Ectodermal cell (in vitro differentiated cells): ENCODE data around the gene TMEM30B.

Experiments used
- H3K27ac ChIP-seq: 2 replicates; pipeline ENCODE4 v1.7.0; 2013; ENCODE audit warnings: mild to moderate bottlenecking, low read depth, low read length; ENCODE audit not compliant: insufficient read depth, poor library complexity, severe bottlenecking
- H3K27me3 ChIP-seq: 2 replicates; pipeline ENCODE4 v1.7.0; 2013; ENCODE audit warnings: mild to moderate bottlenecking, low read length; ENCODE audit not compliant: insufficient read depth, control insufficient read depth, poor library complexity, severe bottlenecking
- H3K36me3 ChIP-seq: one replicate; pipeline ENCODE4 v1.7.0; 2013; ENCODE audit warnings: low read length; ENCODE audit not compliant: control insufficient read depth, insufficient read depth
- H3K4me1 ChIP-seq: one replicate; pipeline ENCODE4 v1.7.0; 2013; ENCODE audit warnings: low read length; ENCODE audit not compliant: control insufficient read depth, insufficient read depth
- H3K4me3 ChIP-seq: 2 replicates; pipeline ENCODE4 v1.7.0; 2013; ENCODE audit warnings: low read depth, low read length, control low read depth; ENCODE audit not compliant: insufficient read depth
- H3K9me3 ChIP-seq: 2 replicates; pipeline ENCODE4 v1.7.0; 2013; ENCODE audit warnings: mild to moderate bottlenecking, low read length, moderate library complexity; ENCODE audit not compliant: control insufficient read depth
- WGBS, 2 experiments: methylation state at CpG; one replicate each; pipeline ENCODE4 v1.1.7; 2013; ENCODE audit warnings: missing lambda C conversion rate in 2 of 2; 5-methylcytosine and 5-hydroxymethylcytosine counted together

TMEM30B gene

DNA sequence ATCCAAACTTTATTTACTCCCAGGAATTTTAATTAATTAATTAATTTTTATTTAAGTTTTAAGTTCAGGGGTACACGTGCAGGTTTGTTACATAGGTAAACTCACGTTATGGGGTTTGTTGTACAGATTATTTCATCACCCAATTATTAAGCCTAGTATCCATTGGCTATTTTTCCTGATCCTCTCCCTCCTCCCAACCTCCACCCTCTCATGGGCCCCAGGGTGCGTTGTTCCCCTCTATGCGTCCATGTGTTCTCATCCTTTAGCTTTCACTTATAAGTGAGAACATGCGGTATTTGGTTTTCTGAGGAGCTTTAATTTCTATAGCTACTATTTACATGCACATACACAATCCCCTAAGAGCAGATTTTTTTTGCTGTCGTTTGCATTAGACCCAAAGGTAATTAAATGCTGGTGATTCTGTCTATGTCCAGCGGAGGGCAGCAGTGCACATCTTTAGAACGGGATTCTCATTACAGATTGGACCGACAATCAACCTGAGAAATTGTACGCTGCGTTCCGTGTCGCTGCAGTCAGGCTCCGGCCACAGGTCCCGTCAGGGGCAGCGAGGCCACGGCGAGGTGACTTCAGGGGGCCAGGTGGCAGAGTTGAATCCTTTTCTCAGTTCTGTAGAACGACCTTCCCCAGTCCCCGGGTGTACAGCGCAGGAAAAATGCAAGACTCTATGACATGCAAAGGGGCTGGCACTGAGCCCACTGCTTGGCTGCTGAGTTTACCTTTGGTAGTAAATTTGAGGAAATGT, 11.6 kb downstream of the TMEM30B start:
- peaks cover 2% of the 10 kb centered on the region for H3K4me1 ChIP-seq
- no peaks in the 10 kb centered on the region for H3K36me3 ChIP-seq
- H3K4me3 ChIP-seq = peak overlapping the region; percentile 24
- 18 to 19% methylated on average over 18 to 20 of the region's 21 CpGs for WGBS, 2 experiments
- H3K27ac ChIP-seq = no peak overlapping the region
- no peaks in the 10 kb centered on the region for H3K9me3 ChIP-seq
- peaks cover 12% of the 10 kb centered on the region for H3K27me3 ChIP-seq

DNA sequence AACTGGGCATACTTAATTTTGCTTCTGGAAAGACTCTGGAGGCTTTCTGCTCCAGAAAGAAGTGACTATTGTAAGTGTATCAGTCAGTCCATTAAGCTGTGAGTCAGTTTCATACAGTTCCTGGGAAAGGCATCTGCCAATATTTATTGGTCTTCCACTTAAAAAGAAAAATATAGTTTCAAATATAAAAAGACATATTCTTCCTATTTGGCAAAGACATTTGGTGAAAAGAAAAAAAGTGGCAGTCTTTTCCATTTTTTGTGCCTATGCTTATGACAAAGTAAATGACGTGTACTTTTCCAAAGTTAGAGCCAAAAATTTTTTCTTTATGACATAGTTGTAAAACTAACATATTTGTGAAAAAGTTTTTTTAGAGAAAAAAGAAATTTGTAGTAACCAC, 12.3 kb downstream of the TMEM30B start:
- no peak overlapping the region for H3K4me3 ChIP-seq
- H3K9me3 ChIP-seq = no peaks in the 10 kb centered on the region
- no peak overlapping the region for H3K27ac ChIP-seq
- H3K4me1 ChIP-seq = peaks cover 5% of the 10 kb centered on the region
- H3K36me3 ChIP-seq = no peaks in the 10 kb centered on the region
- peaks cover 8% of the 10 kb centered on the region for H3K27me3 ChIP-seq
- 78 to 86% methylated on average over 1 of the region's 1 CpG for WGBS, 2 experiments

DNA sequence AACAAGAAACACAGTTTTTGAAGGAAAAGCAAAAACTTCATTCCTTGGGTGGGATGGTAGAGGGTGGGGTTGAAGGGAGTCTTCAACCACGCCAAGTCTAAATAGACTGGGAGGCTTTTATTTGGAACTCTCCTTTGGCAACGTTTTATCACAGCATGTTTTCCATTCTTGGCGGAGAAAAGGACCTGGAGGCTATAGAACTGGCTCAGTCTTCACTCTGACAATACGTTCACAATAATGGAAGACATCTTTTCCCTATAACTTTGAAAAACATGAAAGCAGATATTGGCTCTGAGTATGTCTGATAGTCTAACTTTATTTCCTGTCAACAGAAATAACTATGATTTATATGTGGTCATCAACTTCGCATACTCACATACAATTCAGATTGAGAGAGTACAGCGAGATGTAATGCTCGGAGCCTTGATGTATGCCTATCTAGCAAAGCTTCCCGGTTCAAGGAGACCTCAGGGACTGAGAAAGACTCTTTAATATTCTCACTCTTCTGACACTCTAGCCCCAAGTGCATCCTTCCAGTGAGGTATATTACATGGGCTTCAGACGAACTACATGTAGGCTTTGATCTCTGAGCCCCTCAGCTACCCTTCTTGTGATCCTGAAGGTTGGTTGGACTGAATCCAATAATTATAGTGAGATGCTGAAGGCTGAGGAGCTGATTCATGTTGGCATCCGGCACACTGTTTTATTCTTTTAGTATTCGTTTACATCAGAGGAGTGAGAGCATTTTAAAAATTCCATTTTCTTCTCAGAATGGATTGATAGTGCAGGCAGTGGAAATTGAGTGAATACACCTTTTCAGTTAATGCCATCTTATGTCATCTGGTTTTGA, 14.0 kb downstream of the TMEM30B start:
- 78 to 82% methylated on average over 11 of the region's 11 CpGs for WGBS, 2 experiments
- H3K4me1 ChIP-seq = peaks cover 5% of the 10 kb centered on the region
- no peak overlapping the region for H3K27ac ChIP-seq
- H3K27me3 ChIP-seq = peaks cover 8% of the 10 kb centered on the region
- H3K4me3 ChIP-seq = no peak overlapping the region
- H3K36me3 ChIP-seq = no peaks in the 10 kb centered on the region
- no peaks in the 10 kb centered on the region for H3K9me3 ChIP-seq

DNA sequence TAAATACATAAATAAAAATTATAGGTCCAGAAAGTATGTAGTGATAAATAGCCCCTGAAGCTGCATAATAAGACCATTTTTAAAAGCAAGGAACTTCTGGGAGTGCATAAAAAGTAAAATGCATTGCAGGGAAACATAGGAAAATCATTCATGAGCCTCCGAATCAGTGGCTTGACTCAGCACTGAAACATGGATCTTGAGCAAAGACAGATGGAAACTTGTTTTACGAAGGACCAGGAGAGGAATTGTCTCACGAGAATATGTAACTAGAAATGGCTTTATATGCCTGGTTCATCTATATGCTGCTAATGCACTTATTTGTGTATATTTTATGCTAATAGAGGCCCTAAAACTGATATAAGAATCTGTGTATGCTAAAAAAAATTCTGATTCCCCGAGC, 14.7 kb downstream of the TMEM30B start:
- H3K27ac ChIP-seq = no peak overlapping the region
- H3K4me3 ChIP-seq = no peak overlapping the region
- H3K9me3 ChIP-seq = no peaks in the 10 kb centered on the region
- H3K4me1 ChIP-seq = peaks cover 5% of the 10 kb centered on the region
- H3K36me3 ChIP-seq = no peaks in the 10 kb centered on the region
- WGBS, 2 experiments = 87 to 97% methylated on average over 4 of the region's 4 CpGs
- H3K27me3 ChIP-seq = peaks cover 8% of the 10 kb centered on the region

DNA sequence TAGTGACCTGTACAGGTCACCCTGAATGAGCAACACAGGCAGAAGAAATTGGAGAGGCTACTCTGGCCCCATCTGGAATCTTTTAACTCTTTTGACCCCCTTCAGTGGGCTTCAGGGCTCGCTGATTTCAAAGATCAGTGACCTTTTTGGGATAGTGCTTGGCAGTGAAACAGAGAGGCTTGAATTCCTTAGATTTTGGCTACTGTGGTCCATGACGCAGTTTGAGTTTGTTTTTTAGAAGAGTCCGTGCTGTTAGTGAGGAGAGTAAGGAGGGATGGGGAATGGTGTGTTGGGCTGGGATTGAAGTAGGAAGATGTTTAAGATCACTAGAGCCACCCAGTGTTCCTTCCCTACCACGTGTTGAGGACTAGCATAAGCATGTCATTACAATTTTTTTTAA, 16.5 kb downstream of the TMEM30B start:
- Histone ChIP-seq H3K27me3 (peaks cover 1% of the 10 kb centered on the region), H3K4me3 (no peak overlapping the region), H3K4me1 (peaks cover 5% of the 10 kb centered on the region), H3K9me3 (no peaks in the 10 kb centered on the region), H3K36me3 (no peaks in the 10 kb centered on the region), H3K27ac (no peak overlapping the region)
- 61 to 69% methylated on average over 4 of the region's 4 CpGs for WGBS, 2 experiments

DNA sequence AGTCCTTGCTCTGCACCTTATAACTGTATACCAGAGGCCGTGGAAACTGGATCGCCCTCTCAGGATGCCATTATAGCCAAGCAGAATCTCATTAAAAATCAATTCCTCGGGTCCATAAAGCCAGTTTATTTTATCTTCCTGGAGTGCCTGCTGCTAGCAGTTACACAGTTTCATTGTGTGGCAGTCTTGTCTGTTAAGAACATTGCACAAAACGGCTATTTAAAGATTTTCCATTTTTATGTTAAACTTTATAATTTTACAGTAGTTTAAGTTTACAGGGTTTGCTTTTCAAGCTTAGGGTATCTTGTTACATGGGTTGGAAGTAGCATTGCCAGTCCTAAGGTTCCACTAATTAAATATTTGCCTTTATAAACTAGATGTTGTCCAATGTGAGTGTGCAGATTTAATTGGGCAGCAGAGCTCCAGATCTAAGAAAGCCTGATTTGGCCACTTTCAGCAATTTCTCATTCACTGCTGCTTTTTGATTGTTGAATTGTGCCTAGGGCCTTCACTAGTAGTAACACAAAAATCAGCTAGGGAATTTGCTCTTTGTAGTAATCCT, 17.0 kb downstream of the TMEM30B start:
- H3K27ac ChIP-seq = no peak overlapping the region

DNA sequence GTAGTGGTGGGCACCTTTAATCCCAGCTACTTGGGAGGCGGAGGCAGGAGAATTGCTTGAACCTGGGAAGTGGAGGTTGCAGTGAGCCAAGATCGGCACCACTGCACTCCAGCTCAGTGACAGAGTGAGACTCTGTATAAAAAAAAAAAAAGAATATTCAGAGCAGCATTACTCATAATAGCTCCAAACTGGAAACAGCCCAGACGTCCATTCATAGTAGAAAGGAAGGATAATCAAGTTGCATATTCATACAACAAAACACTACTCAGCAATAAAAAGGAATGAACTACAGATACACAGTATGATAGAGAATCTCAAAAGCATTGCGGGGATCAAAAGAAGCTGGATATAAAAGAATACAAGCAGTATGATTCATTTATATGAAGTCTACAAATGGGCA, 19.1 kb downstream of the TMEM30B start:
- no peak overlapping the region for H3K27ac ChIP-seq
- no peaks in the 10 kb centered on the region for H3K36me3 ChIP-seq
- no peaks in the 10 kb centered on the region for H3K9me3 ChIP-seq
- H3K4me3 ChIP-seq = no peak overlapping the region
- 75 to 88% methylated on average over 3 to 4 of the region's 4 CpGs for WGBS, 2 experiments
- no peaks in the 10 kb centered on the region for H3K27me3 ChIP-seq
- H3K4me1 ChIP-seq = peaks cover 5% of the 10 kb centered on the region

More for the DNA sequence above, 17.0 kb downstream of the TMEM30B start:
- Histone ChIP-seq H3K4me1 (peaks cover 5% of the 10 kb centered on the region), H3K27me3 (no peaks in the 10 kb centered on the region), H3K4me3 (no peak overlapping the region), H3K36me3 (no peaks in the 10 kb centered on the region), H3K9me3 (no peaks in the 10 kb centered on the region)
- 93 to 96% methylated on average over 3 to 4 of the region's 4 CpGs for WGBS, 2 experiments

DNA sequence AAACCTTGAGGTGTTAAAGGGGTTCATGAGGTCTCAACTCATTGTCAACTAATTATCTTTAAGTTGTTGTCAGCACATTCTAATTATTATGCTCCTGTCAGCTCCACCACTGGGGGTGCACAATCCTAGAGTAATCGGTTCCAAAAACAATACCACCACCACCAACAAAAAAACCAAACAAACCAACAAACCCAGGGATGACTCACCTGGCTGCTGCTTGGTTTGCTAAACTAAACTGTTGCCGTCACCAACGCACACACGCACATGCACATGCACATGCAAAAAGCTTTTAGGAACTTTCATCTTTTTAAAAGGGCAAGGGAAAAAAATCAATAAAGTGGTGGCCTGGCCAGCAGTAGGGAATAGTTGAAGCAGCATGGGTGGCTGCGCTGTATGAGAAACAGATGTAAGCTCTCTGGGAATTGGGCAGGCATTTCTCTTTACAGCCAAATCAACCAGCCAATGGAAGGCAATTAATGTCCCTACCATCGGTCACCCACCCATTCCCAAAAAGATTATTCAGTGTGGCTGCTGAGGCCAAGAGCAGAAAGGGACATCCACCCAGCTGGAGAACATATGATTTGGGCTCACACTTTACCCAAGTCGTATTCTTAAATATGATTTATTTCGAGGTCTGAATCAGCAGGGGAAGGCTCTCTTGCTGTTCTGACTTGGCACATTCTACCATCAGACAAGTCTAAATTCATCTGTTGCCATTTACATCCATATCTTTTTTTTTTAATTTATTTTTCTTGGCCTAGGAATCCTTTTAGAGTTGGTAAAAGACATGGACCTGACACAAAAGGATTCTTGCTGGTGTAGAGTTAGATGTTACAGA, 20.0 kb downstream of the TMEM30B start:
- Histone ChIP-seq H3K27ac (no peak overlapping the region), H3K9me3 (no peaks in the 10 kb centered on the region), H3K36me3 (no peaks in the 10 kb centered on the region), H3K27me3 (no peaks in the 10 kb centered on the region), H3K4me1 (peaks cover 5% of the 10 kb centered on the region), H3K4me3 (no peak overlapping the region)
- 85 to 86% methylated on average over 8 of the region's 8 CpGs for WGBS, 2 experiments

DNA sequence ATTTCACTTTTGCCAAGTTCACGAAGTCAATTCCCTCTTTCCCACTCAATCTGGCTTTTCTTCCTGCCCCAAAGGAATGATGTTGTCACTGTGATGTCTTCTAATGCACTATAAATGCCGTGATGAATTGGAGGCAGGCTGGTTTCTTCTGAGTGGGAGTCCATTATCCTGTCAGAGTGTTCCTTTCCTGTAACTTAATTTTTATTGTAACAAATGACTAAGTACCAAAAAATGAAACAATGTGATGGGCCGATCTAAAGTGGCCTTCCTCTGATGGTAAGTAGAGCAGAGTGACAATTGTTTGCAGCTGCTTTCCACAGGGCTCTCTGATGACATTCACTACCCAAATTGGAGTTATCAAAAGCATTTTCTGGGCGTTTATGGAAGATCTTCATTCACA, 22.2 kb downstream of the TMEM30B start:
- H3K27ac ChIP-seq = no peak overlapping the region
- 88% methylated on average over 4 of the region's 4 CpGs for WGBS, 2 experiments

More for the DNA sequence above, 22.2 kb downstream of the TMEM30B start:
- Histone ChIP-seq H3K36me3 (no peaks in the 10 kb centered on the region), H3K4me1 (no peaks in the 10 kb centered on the region), H3K4me3 (no peak overlapping the region), H3K27me3 (peaks cover 11% of the 10 kb centered on the region), H3K9me3 (no peaks in the 10 kb centered on the region)
